Neuronal stem cell (in vitro differentiated cells): ENCODE measurements around the gene ADORA2A.

Source experiments
- DNase-seq: peaks from one replicate; pipeline ENCODE4 v3.0.0-alpha.2; 2013; ENCODE audit warnings: low spot score
- H2AFZ ChIP-seq: one replicate; pipeline ENCODE4 v1.6.1; 2013; ENCODE audit warnings: mild to moderate bottlenecking, low read length, inconsistent platforms
- H2AK5ac ChIP-seq: 2 replicates; pipeline ENCODE4 v1.6.1; 2013; ENCODE audit warnings: low read depth, mild to moderate bottlenecking, inconsistent platforms, low read length, moderate library complexity, mixed read lengths
- H2BK120ac ChIP-seq: 2 replicates; pipeline ENCODE4 v1.6.1; 2013; ENCODE audit warnings: low read depth, mild to moderate bottlenecking, inconsistent platforms, low read length, moderate library complexity, mixed read lengths
- H2BK12ac ChIP-seq: one replicate; pipeline ENCODE4 v1.6.1; 2013; ENCODE audit warnings: low read length, inconsistent platforms
- H2BK15ac ChIP-seq: 2 replicates; pipeline ENCODE4 v1.6.1; 2013; ENCODE audit warnings: mild to moderate bottlenecking, low read length, inconsistent platforms, mixed read lengths
- H2BK5ac ChIP-seq: one replicate; pipeline ENCODE4 v1.6.1; 2013; ENCODE audit warnings: inconsistent platforms, mild to moderate bottlenecking, low read length, moderate library complexity
- H3K14ac ChIP-seq: one replicate; pipeline ENCODE4 v1.6.1; 2013; ENCODE audit warnings: low read length, inconsistent platforms
- H3K18ac ChIP-seq: 2 replicates; pipeline ENCODE4 v1.6.1; 2013; ENCODE audit warnings: low read length, inconsistent platforms
- H3K23ac ChIP-seq: 2 replicates; pipeline ENCODE4 v1.6.1; 2013; ENCODE audit warnings: low read depth, mild to moderate bottlenecking, mixed read lengths, low read length, inconsistent platforms; ENCODE audit not compliant: poor library complexity
- H3K27ac ChIP-seq: replicated peaks from 3 replicates; pipeline ENCODE4 v1.5.1; 2013; ENCODE audit warnings: low read length, inconsistent platforms
- H3K27me3 ChIP-seq, 3 experiments: 2 replicates each; pipeline ENCODE4 v1.6.1; 2013; ENCODE audit warnings: low read length in 3 of 3, mild to moderate bottlenecking in 2 of 3, inconsistent platforms in 1 of 3, low read depth in 1 of 3, mixed read lengths in 1 of 3, moderate library complexity in 1 of 3; ENCODE audit not compliant: control insufficient read depth in 3 of 3, insufficient read depth in 3 of 3
- H3K36me3 ChIP-seq, 2 donors: replicated peaks in 1 of 2; 2 replicates each; pipeline ENCODE4 v1.6.1; 2013; ENCODE audit warnings: low read length in 2 of 2; ENCODE audit not compliant: control insufficient read depth in 2 of 2, insufficient read depth in 2 of 2
- H3K4ac ChIP-seq: 2 replicates; pipeline ENCODE4 v1.6.1; 2013; ENCODE audit warnings: inconsistent platforms, mild to moderate bottlenecking, low read length, moderate library complexity
- H3K4me1 ChIP-seq, 2 donors: 1 replicate in 1 of 2; 2 replicates in 1 of 2; pipeline ENCODE4 v1.6.1; 2013; ENCODE audit warnings: low read length in 2 of 2, low read depth in 1 of 2; ENCODE audit not compliant: control insufficient read depth in 2 of 2, insufficient read depth in 1 of 2
- H3K4me2 ChIP-seq: one replicate; pipeline ENCODE4 v1.6.1; 2013; ENCODE audit warnings: mild to moderate bottlenecking, low read length, inconsistent platforms; ENCODE audit not compliant: insufficient read depth, poor library complexity, severe bottlenecking
- H3K4me3 ChIP-seq, 2 donors: 2 replicates each; pipeline ENCODE4 v1.5.1; 2013; ENCODE audit warnings: low read length in 2 of 2, mild to moderate bottlenecking in 2 of 2, inconsistent platforms in 1 of 2, moderate library complexity in 1 of 2
- H3K79me1 ChIP-seq: one replicate; pipeline ENCODE4 v1.6.1; 2013; ENCODE audit warnings: low read depth, mild to moderate bottlenecking, inconsistent platforms, low read length, moderate library complexity
- H3K9ac ChIP-seq: one replicate; pipeline ENCODE4 v1.6.1; 2013; ENCODE audit warnings: mild to moderate bottlenecking, low read depth, low read length, inconsistent platforms; ENCODE audit not compliant: poor library complexity
- H3K9me3 ChIP-seq, 2 donors: replicated peaks in 1 of 2; 2 replicates each; pipeline versions ENCODE3 to v1.6.1; 2013; ENCODE audit warnings: low read length in 2 of 2, mild to moderate bottlenecking in 2 of 2, inconsistent platforms in 1 of 2, low read depth in 1 of 2, mixed read lengths in 1 of 2, moderate library complexity in 1 of 2; ENCODE audit not compliant: control insufficient read depth in 2 of 2, insufficient read depth in 1 of 2
- H4K8ac ChIP-seq: one replicate; pipeline ENCODE4 v1.6.1; 2013; ENCODE audit warnings: low read depth, mild to moderate bottlenecking, inconsistent platforms, low read length, moderate library complexity
- H4K91ac ChIP-seq: one replicate; pipeline ENCODE4 v1.6.1; 2013; ENCODE audit warnings: low read length, low read depth, mild to moderate bottlenecking, inconsistent platforms; ENCODE audit not compliant: poor library complexity
- WGBS, 2 donors: extraction: QIAGEN DNeasy Blood & Tissue Kit; methylation state at CpG; one replicate each; pipeline ENCODE4 v1.1.7; 2013; ENCODE audit warnings: missing lambda C conversion rate in 2 of 2, mixed read lengths in 1 of 2; ENCODE audit not compliant: insufficient read length in 2 of 2, insufficient replicate concordance in 1 of 2; ENCODE audit errors: extremely low coverage in 2 of 2; 5-methylcytosine and 5-hydroxymethylcytosine counted together

Gene ADORA2A

GRCh38 chr22:24406322-24407277 lies 20.8 kb upstream of the ADORA2A start:
- Histone ChIP-seq H3K4ac (no peak overlapping the region), H3K9ac (no peak overlapping the region), H2BK120ac (no peak overlapping the region), H3K27ac (no peak overlapping the region), H3K14ac (no peak overlapping the region), H3K4me2 (no peak overlapping the region), H3K23ac (no peak overlapping the region), H2AFZ (no peak overlapping the region), H3K9me3 (peaks cover 0 to 5% of the 10 kb centered on the region in 2 donors), H2AK5ac (no peak overlapping the region), H3K27me3 (no peaks in the 10 kb centered on the region), H3K18ac (no peak overlapping the region), H3K36me3 (peaks cover 5 to 77% of the 10 kb centered on the region in 2 donors), H3K79me1 (peaks cover 1% of the 10 kb centered on the region), H2BK5ac (no peak overlapping the region), H2BK12ac (no peak overlapping the region), H3K4me1 (peaks cover 11 to 12% of the 10 kb centered on the region in 2 donors), H3K4me3 (no peak overlapping the region), H4K91ac (no peak overlapping the region), H2BK15ac (no peak overlapping the region), H4K8ac (peak overlapping the region; percentile 53)
- WGBS, 2 donors, result no CpG with 5 or more reads among the region's 19 CpGs
- DNase-seq, result no peak

GRCh38 chr22:24407278-24407665 lies 20.1 kb upstream of the ADORA2A start:
- no peak overlapping the region for H3K9ac ChIP-seq
- peak overlapping the region; percentile 36 for H3K23ac ChIP-seq
- no peak for DNase-seq
- H3K9me3 ChIP-seq, result peaks cover 0 to 5% of the 10 kb centered on the region in 2 donors
- H2BK120ac ChIP-seq, result no peak overlapping the region
- peaks cover 1% of the 10 kb centered on the region for H3K79me1 ChIP-seq
- no peak overlapping the region for H2AFZ ChIP-seq
- peaks cover 11 to 12% of the 10 kb centered on the region in 2 donors for H3K4me1 ChIP-seq
- no CpG with 5 or more reads among the region's 15 CpGs for WGBS, 2 donors
- H4K91ac ChIP-seq, result no peak overlapping the region
- no peak overlapping the region for H3K4me3 ChIP-seq
- H3K4me2 ChIP-seq, result no peak overlapping the region
- no peak overlapping the region for H2AK5ac ChIP-seq
- no peak overlapping the region for H4K8ac ChIP-seq
- no peak overlapping the region for H3K4ac ChIP-seq
- no peak overlapping the region for H3K14ac ChIP-seq
- H2BK15ac ChIP-seq, result no peak overlapping the region
- no peak overlapping the region for H2BK12ac ChIP-seq
- no peak overlapping the region for H3K27ac ChIP-seq
- no peak overlapping the region for H3K18ac ChIP-seq
- H3K36me3 ChIP-seq, result peaks cover 7 to 77% of the 10 kb centered on the region in 2 donors
- no peak overlapping the region for H2BK5ac ChIP-seq
- no peaks in the 10 kb centered on the region for H3K27me3 ChIP-seq

- Histone ChIP-seq H3K27me3 (no peaks in the 10 kb centered on the region), H3K79me1 (peaks cover 1% of the 10 kb centered on the region), H3K23ac (no peak overlapping the region), H4K91ac (no peak overlapping the region), H2BK5ac (no peak overlapping the region), H3K36me3 (peaks cover 10 to 76% of the 10 kb centered on the region in 2 donors), H3K18ac (no peak overlapping the region), H4K8ac (no peak overlapping the region), H3K14ac (no peak overlapping the region), H3K9ac (no peak overlapping the region), H2BK15ac (no peak overlapping the region), H3K4me2 (no peak overlapping the region), H2BK12ac (no peak overlapping the region), H3K4me1 (peaks cover 11 to 12% of the 10 kb centered on the region in 2 donors), H2AFZ (no peak overlapping the region), H3K4ac (no peak overlapping the region), H3K27ac (no peak overlapping the region), H2BK120ac (no peak overlapping the region), H2AK5ac (no peak overlapping the region), H3K4me3 (no peak overlapping the region), H3K9me3 (peaks cover 0 to 5% of the 10 kb centered on the region in 2 donors)
- DNase-seq, result no peak
- WGBS, 2 donors, result no CpG with 5 or more reads among the region's 4 CpGs
Measured at GRCh38 chr22:24407884-24408283, 19.5 kb upstream of the ADORA2A start.

GRCh38 chr22:24408630-24409029 lies 18.8 kb upstream of the ADORA2A start:
- Histone ChIP-seq H3K23ac (peak overlapping the region; percentile 25), H3K14ac (peak overlapping the region; percentile 85), H3K4me1 (peaks cover 11 to 12% of the 10 kb centered on the region in 2 donors), H2BK15ac (no peak overlapping the region), H3K4me3 (no peak overlapping the region), H3K9me3 (peaks cover 0 to 5% of the 10 kb centered on the region in 2 donors), H2BK120ac (no peak overlapping the region), H3K4me2 (no peak overlapping the region), H2BK5ac (no peak overlapping the region), H3K36me3 (peaks cover 10 to 78% of the 10 kb centered on the region in 2 donors), H3K27ac (no peak overlapping the region), H3K4ac (no peak overlapping the region), H2AK5ac (no peak overlapping the region), H3K27me3 (no peaks in the 10 kb centered on the region), H3K79me1 (peaks cover 1% of the 10 kb centered on the region), H3K9ac (peak overlapping the region; percentile 45), H2BK12ac (no peak overlapping the region), H2AFZ (no peak overlapping the region), H4K91ac (no peak overlapping the region), H4K8ac (no peak overlapping the region), H3K18ac (peak overlapping the region; percentile 3)
- WGBS, 2 donors, result no CpG with 5 or more reads among the region's 7 CpGs
- no peak for DNase-seq
